T-helper 2 cell treated with Interferon-gamma antibody and Interleukin-4, amounts not matched to agents 5 μg/mL and 100 μg/mL, for 36 hours (primary cell): ENCODE results near the gene COL9A3.
A peak's percentile ranks its signal among the peaks of the same experiment; 100 is the strongest.

Experiments used
- DNase-seq: peaks from one replicate; pipeline ENCODE4 v3.0.0; 2021; ENCODE audit warnings: low spot score
- H3K27ac Mint-ChIP-seq: one replicate; pipeline ENCODE4 v1.8.0; 2021; ENCODE audit warnings: mild to moderate bottlenecking, mixed read lengths
- H3K27me3 Mint-ChIP-seq: one replicate; pipeline ENCODE4 v1.8.0; 2021; ENCODE audit warnings: low read depth, mixed read lengths
- H3K36me3 Mint-ChIP-seq: one replicate; pipeline ENCODE4 v1.8.0; 2021; ENCODE audit warnings: low read depth, mixed read lengths
- H3K4me1 Mint-ChIP-seq: one replicate; pipeline ENCODE4 v1.8.0; 2021; ENCODE audit warnings: low read depth, mixed read lengths
- H3K4me3 Mint-ChIP-seq: one replicate; pipeline ENCODE4 v1.8.0; 2022; ENCODE audit warnings: mild to moderate bottlenecking, moderate library complexity, mixed read lengths
- H3K9me3 Mint-ChIP-seq: one replicate; pipeline ENCODE4 v1.8.0; 2021; ENCODE audit warnings: mixed read lengths

The COL9A3 gene

GRCh38 chr20:62774762-62775161 lies 42.1 kb upstream of the COL9A3 start:
- Mint-ChIP-seq H3K4me3 (peak overlapping the region; percentile 40), H3K27ac (peak overlapping the region; percentile 65)
- DNase-seq, result no peak

GRCh38 chr20:62775206-62775605 lies 41.6 kb upstream of the COL9A3 start:
- no peak for DNase-seq
- Mint-ChIP-seq H3K9me3 (no peaks in the 10 kb centered on the region), H3K36me3 (no peaks in the 10 kb centered on the region), H3K27ac (peak overlapping the region; percentile 65), H3K27me3 (no peaks in the 10 kb centered on the region), H3K4me1 (peaks cover 38% of the 10 kb centered on the region), H3K4me3 (no peak overlapping the region)

More at GRCh38 chr20:62774762-62775161, 42.1 kb upstream of the COL9A3 start:
- Mint-ChIP-seq H3K4me1 (peaks cover 38% of the 10 kb centered on the region), H3K36me3 (no peaks in the 10 kb centered on the region), H3K9me3 (no peaks in the 10 kb centered on the region), H3K27me3 (no peaks in the 10 kb centered on the region)

GRCh38 chr20:62776035-62776691 lies 40.7 kb upstream of the COL9A3 start:
- Mint-ChIP-seq H3K4me3 (peak overlapping the region; percentile 78), H3K27ac (peak overlapping the region; percentile 86), H3K4me1 (peaks cover 40% of the 10 kb centered on the region), H3K27me3 (no peaks in the 10 kb centered on the region), H3K9me3 (no peaks in the 10 kb centered on the region), H3K36me3 (no peaks in the 10 kb centered on the region)
- DNase-seq, result no peak

GRCh38 chr20:62776692-62777527 lies 39.9 kb upstream of the COL9A3 start:
- peaks cover 40% of the 10 kb centered on the region for H3K4me1 Mint-ChIP-seq
- DNase-seq, result peak; percentile 41
- H3K4me3 Mint-ChIP-seq, result peak overlapping the region; percentile 78
- no peaks in the 10 kb centered on the region for H3K27me3 Mint-ChIP-seq
- peak overlapping the region; percentile 86 for H3K27ac Mint-ChIP-seq
- H3K36me3 Mint-ChIP-seq, result no peaks in the 10 kb centered on the region
- H3K9me3 Mint-ChIP-seq, result no peaks in the 10 kb centered on the region

- peaks cover 40% of the 10 kb centered on the region for H3K4me1 Mint-ChIP-seq
- DNase-seq, result no peak
- no peaks in the 10 kb centered on the region for H3K9me3 Mint-ChIP-seq
- H3K4me3 Mint-ChIP-seq, result no peak overlapping the region
- H3K27me3 Mint-ChIP-seq, result no peaks in the 10 kb centered on the region
- H3K36me3 Mint-ChIP-seq, result no peaks in the 10 kb centered on the region
- peak overlapping the region; percentile 86 for H3K27ac Mint-ChIP-seq
These were observed 39.4 kb upstream of the COL9A3 start for GRCh38 chr20:62777528-62777830.

GRCh38 chr20:62778058-62778457 lies 38.8 kb upstream of the COL9A3 start:
- H3K27ac Mint-ChIP-seq, result no peak overlapping the region
- H3K27me3 Mint-ChIP-seq, result no peaks in the 10 kb centered on the region
- H3K4me1 Mint-ChIP-seq, result peaks cover 39% of the 10 kb centered on the region
- H3K4me3 Mint-ChIP-seq, result no peak overlapping the region
- no peak for DNase-seq
- H3K36me3 Mint-ChIP-seq, result no peaks in the 10 kb centered on the region
- H3K9me3 Mint-ChIP-seq, result no peaks in the 10 kb centered on the region

- Mint-ChIP-seq H3K27ac (no peak overlapping the region), H3K27me3 (no peaks in the 10 kb centered on the region), H3K4me1 (peaks cover 37% of the 10 kb centered on the region), H3K9me3 (no peaks in the 10 kb centered on the region), H3K36me3 (no peaks in the 10 kb centered on the region), H3K4me3 (no peak overlapping the region)
- DNase-seq, result no peak
These were observed 38.0 kb upstream of the COL9A3 start for GRCh38 chr20:62778601-62779416.

- Mint-ChIP-seq H3K27me3 (no peaks in the 10 kb centered on the region), H3K36me3 (no peaks in the 10 kb centered on the region), H3K27ac (no peak overlapping the region), H3K4me3 (no peak overlapping the region), H3K4me1 (peaks cover 36% of the 10 kb centered on the region), H3K9me3 (no peaks in the 10 kb centered on the region)
- DNase-seq, result no peak
These were observed 37.5 kb upstream of the COL9A3 start for GRCh38 chr20:62779417-62779685.

GRCh38 chr20:62780204-62780603 lies 36.6 kb upstream of the COL9A3 start:
- Mint-ChIP-seq H3K4me1 (peaks cover 30% of the 10 kb centered on the region), H3K27ac (no peak overlapping the region), H3K27me3 (no peaks in the 10 kb centered on the region), H3K9me3 (no peaks in the 10 kb centered on the region), H3K36me3 (no peaks in the 10 kb centered on the region), H3K4me3 (no peak overlapping the region)
- DNase-seq, result no peak

GRCh38 chr20:62780696-62781095 lies 36.2 kb upstream of the COL9A3 start:
- H3K4me1 Mint-ChIP-seq, result peaks cover 27% of the 10 kb centered on the region
- no peak for DNase-seq
- no peaks in the 10 kb centered on the region for H3K27me3 Mint-ChIP-seq
- no peak overlapping the region for H3K27ac Mint-ChIP-seq
- no peaks in the 10 kb centered on the region for H3K9me3 Mint-ChIP-seq
- H3K36me3 Mint-ChIP-seq, result no peaks in the 10 kb centered on the region
- no peak overlapping the region for H3K4me3 Mint-ChIP-seq

- no peak overlapping the region for H3K27ac Mint-ChIP-seq
- H3K9me3 Mint-ChIP-seq, result no peaks in the 10 kb centered on the region
- no peak overlapping the region for H3K4me3 Mint-ChIP-seq
- H3K27me3 Mint-ChIP-seq, result no peaks in the 10 kb centered on the region
- H3K4me1 Mint-ChIP-seq, result peaks cover 15% of the 10 kb centered on the region
- DNase-seq, result no peak
- H3K36me3 Mint-ChIP-seq, result no peaks in the 10 kb centered on the region
These were observed 34.5 kb upstream of the COL9A3 start for GRCh38 chr20:62782149-62782892.

GRCh38 chr20:62782893-62783278 lies 34.0 kb upstream of the COL9A3 start:
- Mint-ChIP-seq H3K27me3 (peaks cover 2% of the 10 kb centered on the region), H3K4me3 (no peak overlapping the region), H3K9me3 (no peaks in the 10 kb centered on the region), H3K27ac (no peak overlapping the region), H3K36me3 (no peaks in the 10 kb centered on the region), H3K4me1 (peaks cover 13% of the 10 kb centered on the region)
- DNase-seq, result no peak

- H3K27ac Mint-ChIP-seq, result no peak overlapping the region
- H3K9me3 Mint-ChIP-seq, result no peaks in the 10 kb centered on the region
- H3K27me3 Mint-ChIP-seq, result peaks cover 2% of the 10 kb centered on the region
- DNase-seq, result no peak
- H3K4me1 Mint-ChIP-seq, result peaks cover 14% of the 10 kb centered on the region
- no peak overlapping the region for H3K4me3 Mint-ChIP-seq
- no peaks in the 10 kb centered on the region for H3K36me3 Mint-ChIP-seq
These were observed 32.4 kb upstream of the COL9A3 start for GRCh38 chr20:62784497-62784896.

GRCh38 chr20:62785393-62785792 lies 31.5 kb upstream of the COL9A3 start:
- H3K4me3 Mint-ChIP-seq, result no peak overlapping the region
- H3K9me3 Mint-ChIP-seq, result no peaks in the 10 kb centered on the region
- H3K27ac Mint-ChIP-seq, result no peak overlapping the region
- peaks cover 14% of the 10 kb centered on the region for H3K4me1 Mint-ChIP-seq
- DNase-seq, result no peak
- peaks cover 2% of the 10 kb centered on the region for H3K27me3 Mint-ChIP-seq
- H3K36me3 Mint-ChIP-seq, result no peaks in the 10 kb centered on the region
